Measurements from ENCODE around the gene ARL8B. TPM values are rescaled to one million over a fixed set of nuclear protein-coding genes. Genes with fewer than 3 reads are reported as not detected.
"Not testable (repeated sequence)": the region's sequence is repeated elsewhere in the genome, so short reads cannot be mapped to it uniquely, and the experiment has no call there.

Gene ARL8B
- total RNA-seq, 1 experiment from 2014 or later = 28.3 TPM

DNA sequence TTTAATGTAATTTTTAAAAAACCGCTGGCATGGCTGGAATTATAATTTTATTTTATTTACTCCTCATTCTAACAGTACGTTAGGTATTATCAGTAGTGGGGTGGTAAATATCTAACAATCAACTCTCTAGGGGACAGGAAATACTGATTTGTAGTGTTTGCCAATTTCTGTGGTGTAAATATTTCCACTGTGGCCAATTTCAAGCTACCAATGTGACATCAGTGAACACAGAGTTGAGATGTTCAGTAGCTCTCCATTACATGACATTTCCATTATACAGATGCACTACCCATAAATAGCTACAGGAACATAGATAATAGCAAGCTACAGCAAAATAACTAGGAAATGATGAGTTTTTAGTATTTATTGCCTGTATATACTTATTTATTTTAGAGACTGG, 10.0 kb upstream of the ARL8B start (continued):
- TF ChIP-seq, protein P1, sequence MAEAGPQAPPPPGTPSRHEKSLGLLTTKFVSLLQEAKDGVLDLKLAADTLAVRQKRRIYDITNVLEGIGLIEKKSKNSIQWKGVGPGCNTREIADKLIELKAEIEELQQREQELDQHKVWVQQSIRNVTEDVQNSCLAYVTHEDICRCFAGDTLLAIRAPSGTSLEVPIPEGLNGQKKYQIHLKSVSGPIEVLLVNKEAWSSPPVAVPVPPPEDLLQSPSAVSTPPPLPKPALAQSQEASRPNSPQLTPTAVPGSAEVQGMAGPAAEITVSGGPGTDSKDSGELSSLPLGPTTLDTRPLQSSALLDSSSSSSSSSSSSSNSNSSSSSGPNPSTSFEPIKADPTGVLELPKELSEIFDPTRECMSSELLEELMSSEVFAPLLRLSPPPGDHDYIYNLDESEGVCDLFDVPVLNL (CRISPR knock-in tag; IDR thresholded peaks at IDR 0.05; ENCODE audit: borderline replicate concordance, low read depth) = no peak
- TF ChIP-seq NR2C2 (CRISPR knock-in tag; IDR thresholded peaks at IDR 0.05) = no peak
- TF ChIP-seq ZNF263 (CRISPR knock-in tag; IDR thresholded peaks at IDR 0.05; ENCODE audit: low read depth) = no peak
- TF ChIP-seq, protein P2, sequence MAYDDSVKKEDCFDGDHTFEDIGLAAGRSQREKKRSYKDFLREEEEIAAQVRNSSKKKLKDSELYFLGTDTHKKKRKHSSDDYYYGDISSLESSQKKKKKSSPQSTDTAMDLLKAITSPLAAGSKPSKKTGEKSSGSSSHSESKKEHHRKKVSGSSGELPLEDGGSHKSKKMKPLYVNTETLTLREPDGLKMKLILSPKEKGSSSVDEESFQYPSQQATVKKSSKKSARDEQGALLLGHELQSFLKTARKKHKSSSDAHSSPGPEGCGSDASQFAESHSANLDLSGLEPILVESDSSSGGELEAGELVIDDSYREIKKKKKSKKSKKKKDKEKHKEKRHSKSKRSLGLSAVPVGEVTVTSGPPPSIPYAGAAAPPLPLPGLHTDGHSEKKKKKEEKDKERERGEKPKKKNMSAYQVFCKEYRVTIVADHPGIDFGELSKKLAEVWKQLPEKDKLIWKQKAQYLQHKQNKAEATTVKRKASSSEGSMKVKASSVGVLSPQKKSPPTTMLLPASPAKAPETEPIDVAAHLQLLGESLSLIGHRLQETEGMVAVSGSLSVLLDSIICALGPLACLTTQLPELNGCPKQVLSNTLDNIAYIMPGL (CRISPR knock-in tag; IDR thresholded peaks at IDR 0.05) = no peak
- TF ChIP-seq ATF1 (CRISPR knock-in tag; IDR thresholded peaks at IDR 0.05) = no peak
- TF ChIP-seq CREM (CRISPR knock-in tag; IDR thresholded peaks at IDR 0.05) = no peak
- no peak for TF ChIP-seq MLX (CRISPR knock-in tag; IDR thresholded peaks at IDR 0.05)

- ATAC-seq; DNase-seq (ENCODE audit: low spot score); POLR2A ChIA-PET; H3K9me3 Mint-ChIP-seq; CTCF ChIA-PET; H3K27ac Mint-ChIP-seq; H3K36me3 Mint-ChIP-seq; H3K27me3 Mint-ChIP-seq (ENCODE audit: low read depth); H3K4me3 Mint-ChIP-seq; H3K4me1 Mint-ChIP-seq: not testable (repeated sequence)
Measured at GRCh38 chr3:5113726-5114125, 8.4 kb upstream of the ARL8B start.

DNA sequence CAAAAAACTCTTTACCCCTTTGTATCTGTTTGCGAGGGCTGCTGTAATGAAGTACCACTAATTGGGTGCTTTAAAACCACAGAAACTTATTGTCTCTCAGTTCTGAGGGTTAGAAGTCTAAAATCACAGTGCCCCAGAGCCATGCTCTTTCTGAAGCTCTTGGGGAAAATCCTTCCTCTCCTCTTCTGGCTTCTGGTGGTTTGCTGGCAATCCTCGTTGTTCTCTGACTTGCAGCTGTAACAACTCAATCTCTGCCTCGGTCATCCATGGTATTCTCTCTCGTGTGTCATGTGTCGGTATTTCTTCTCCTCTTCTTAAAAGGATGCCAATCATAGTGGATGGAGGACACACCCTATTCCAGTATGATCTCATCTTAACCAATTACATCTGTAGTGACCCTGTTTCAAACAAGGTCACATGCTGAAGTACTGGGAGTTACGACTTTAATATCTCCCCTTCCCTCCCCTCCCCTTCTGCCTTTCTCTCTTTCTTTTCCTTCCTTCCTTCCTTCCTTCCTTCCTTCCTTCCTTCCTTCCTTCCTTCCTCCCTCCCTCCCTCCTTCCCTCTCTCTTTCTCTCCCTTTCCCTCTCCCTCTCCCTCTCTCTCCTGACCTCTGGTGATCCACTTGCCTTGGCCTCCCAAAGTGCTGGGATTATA, 6.5 kb upstream of the ARL8B start:
- POLR2A ChIA-PET = no interaction called here
- ATAC-seq = no peak
- CTCF ChIA-PET = no interaction called here
- TF ChIP-seq ZMAT4 (CRISPR knock-in tag; IDR thresholded peaks at IDR 0.05) (no peak), MAX (CRISPR knock-in tag; IDR thresholded peaks at IDR 0.05) (no peak), USF2 (CRISPR knock-in tag; IDR thresholded peaks at IDR 0.05) (no peak), CBFB (CRISPR knock-in tag; IDR thresholded peaks at IDR 0.05; ENCODE audit: low read depth) (no peak), ERG (CRISPR knock-in tag; IDR thresholded peaks at IDR 0.05) (no peak), NFATC4 (CRISPR knock-in tag; IDR thresholded peaks at IDR 0.05) (no peak), IRF2 (CRISPR knock-in tag; IDR thresholded peaks at IDR 0.05; ENCODE audit: borderline replicate concordance, low read depth) (no peak)
- TF ChIP-seq, protein P3, sequence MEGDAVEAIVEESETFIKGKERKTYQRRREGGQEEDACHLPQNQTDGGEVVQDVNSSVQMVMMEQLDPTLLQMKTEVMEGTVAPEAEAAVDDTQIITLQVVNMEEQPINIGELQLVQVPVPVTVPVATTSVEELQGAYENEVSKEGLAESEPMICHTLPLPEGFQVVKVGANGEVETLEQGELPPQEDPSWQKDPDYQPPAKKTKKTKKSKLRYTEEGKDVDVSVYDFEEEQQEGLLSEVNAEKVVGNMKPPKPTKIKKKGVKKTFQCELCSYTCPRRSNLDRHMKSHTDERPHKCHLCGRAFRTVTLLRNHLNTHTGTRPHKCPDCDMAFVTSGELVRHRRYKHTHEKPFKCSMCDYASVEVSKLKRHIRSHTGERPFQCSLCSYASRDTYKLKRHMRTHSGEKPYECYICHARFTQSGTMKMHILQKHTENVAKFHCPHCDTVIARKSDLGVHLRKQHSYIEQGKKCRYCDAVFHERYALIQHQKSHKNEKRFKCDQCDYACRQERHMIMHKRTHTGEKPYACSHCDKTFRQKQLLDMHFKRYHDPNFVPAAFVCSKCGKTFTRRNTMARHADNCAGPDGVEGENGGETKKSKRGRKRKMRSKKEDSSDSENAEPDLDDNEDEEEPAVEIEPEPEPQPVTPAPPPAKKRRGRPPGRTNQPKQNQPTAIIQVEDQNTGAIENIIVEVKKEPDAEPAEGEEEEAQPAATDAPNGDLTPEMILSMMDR (IDR thresholded peaks at IDR 0.05) = no peak
- TF ChIP-seq, protein P4, sequence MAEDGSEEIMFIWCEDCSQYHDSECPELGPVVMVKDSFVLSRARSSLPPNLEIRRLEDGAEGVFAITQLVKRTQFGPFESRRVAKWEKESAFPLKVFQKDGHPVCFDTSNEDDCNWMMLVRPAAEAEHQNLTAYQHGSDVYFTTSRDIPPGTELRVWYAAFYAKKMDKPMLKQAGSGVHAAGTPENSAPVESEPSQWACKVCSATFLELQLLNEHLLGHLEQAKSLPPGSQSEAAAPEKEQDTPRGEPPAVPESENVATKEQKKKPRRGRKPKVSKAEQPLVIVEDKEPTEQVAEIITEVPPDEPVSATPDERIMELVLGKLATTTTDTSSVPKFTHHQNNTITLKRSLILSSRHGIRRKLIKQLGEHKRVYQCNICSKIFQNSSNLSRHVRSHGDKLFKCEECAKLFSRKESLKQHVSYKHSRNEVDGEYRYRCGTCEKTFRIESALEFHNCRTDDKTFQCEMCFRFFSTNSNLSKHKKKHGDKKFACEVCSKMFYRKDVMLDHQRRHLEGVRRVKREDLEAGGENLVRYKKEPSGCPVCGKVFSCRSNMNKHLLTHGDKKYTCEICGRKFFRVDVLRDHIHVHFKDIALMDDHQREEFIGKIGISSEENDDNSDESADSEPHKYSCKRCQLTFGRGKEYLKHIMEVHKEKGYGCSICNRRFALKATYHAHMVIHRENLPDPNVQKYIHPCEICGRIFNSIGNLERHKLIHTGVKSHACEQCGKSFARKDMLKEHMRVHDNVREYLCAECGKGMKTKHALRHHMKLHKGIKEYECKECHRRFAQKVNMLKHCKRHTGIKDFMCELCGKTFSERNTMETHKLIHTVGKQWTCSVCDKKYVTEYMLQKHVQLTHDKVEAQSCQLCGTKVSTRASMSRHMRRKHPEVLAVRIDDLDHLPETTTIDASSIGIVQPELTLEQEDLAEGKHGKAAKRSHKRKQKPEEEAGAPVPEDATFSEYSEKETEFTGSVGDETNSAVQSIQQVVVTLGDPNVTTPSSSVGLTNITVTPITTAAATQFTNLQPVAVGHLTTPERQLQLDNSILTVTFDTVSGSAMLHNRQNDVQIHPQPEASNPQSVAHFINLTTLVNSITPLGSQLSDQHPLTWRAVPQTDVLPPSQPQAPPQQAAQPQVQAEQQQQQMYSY (CRISPR knock-in tag; IDR thresholded peaks at IDR 0.05) = no peak
- TF ChIP-seq, protein P2 (CRISPR knock-in tag; IDR thresholded peaks at IDR 0.05) = no peak

More for the DNA sequence above, 6.5 kb upstream of the ARL8B start:
- DNase-seq (ENCODE audit: low spot score) = no peak
- H3K9me3 Mint-ChIP-seq = peaks cover 5% of the 10 kb centered on the region
- no peak overlapping the region for H3K4me3 Mint-ChIP-seq
- no peaks in the 10 kb centered on the region for H3K36me3 Mint-ChIP-seq
- no peak overlapping the region for H3K27ac Mint-ChIP-seq
- H3K4me1 Mint-ChIP-seq = no peaks in the 10 kb centered on the region
- H3K27me3 Mint-ChIP-seq (ENCODE audit: low read depth) = no peaks in the 10 kb centered on the region
